K562 (cell line): ENCODE measurements around the gene GDF7. TPM values are rescaled to one million over a fixed set of nuclear protein-coding genes. Genes with fewer than 3 reads are reported as not detected.

Experiments used
- CHD7 ChIP-seq: fragments of 200-600 bp; sonication (generic); IDR thresholded peaks from one replicate; pipeline ENCODE4 v1.6.1; 2012; ENCODE audit warnings: mild to moderate bottlenecking, low read depth, low read length, inconsistent platforms
- DACH1 ChIP-seq: fragments of 450-650 bp; IDR thresholded peaks from 2 replicates; pipeline ENCODE4 v1.6.1; 2018; ENCODE audit not compliant: partially characterized antibody
- DIDO1 ChIP-seq: fragments of 450-650 bp; IDR thresholded peaks from 2 replicates; pipeline ENCODE4 v1.6.1; 2016; ENCODE audit warnings: low read depth, missing biosample characterization, missing genetic modification characterization
- FIP1L1 ChIP-seq: fragments of 200-400 bp; formaldehyde crosslinking; IDR thresholded peaks from 2 replicates; pipeline ENCODE4 v1.6.1; 2018; ENCODE audit warnings: mild to moderate bottlenecking, low read depth, low read length; ENCODE audit not compliant: poor library complexity, severe bottlenecking
- KDM5B ChIP-seq: fragments of 200-600 bp; sonication (generic); IDR thresholded peaks from 2 replicates; pipeline ENCODE4 v1.6.1; 2012; ENCODE audit warnings: low read depth, mild to moderate bottlenecking, moderate library complexity, low read length, control low read depth, inconsistent platforms; ENCODE audit not compliant: insufficient replicate concordance
- MCM5 ChIP-seq: fragments of 450-650 bp; IDR thresholded peaks from 2 replicates; pipeline ENCODE4 v1.6.1; 2016; ENCODE audit warnings: low read depth
- MEIS2 ChIP-seq: fragments of 450-650 bp; IDR thresholded peaks from 2 replicates; pipeline ENCODE4 v1.6.1; 2014; ENCODE audit warnings: mild to moderate bottlenecking; ENCODE audit not compliant: partially characterized antibody
- NCOA2 ChIP-seq, 2 experiments: fragments of 450-650 bp; IDR thresholded peaks; 2 replicates each; pipeline ENCODE4 v1.6.1; 2018; ENCODE audit warnings: mild to moderate bottlenecking in 2 of 2, moderate library complexity in 1 of 2; ENCODE audit not compliant: partially characterized antibody in 2 of 2
- NELFE ChIP-seq: IDR thresholded peaks from 2 replicates; pipeline ENCODE4 v1.6.1; 2011; ENCODE audit warnings: mild to moderate bottlenecking; ENCODE audit not compliant: insufficient read depth, insufficient read length
- NRF1 ChIP-seq, 2 experiments: fragments of 450-650 bp; IDR thresholded peaks in 1 of 2; conservative IDR thresholded peaks in 1 of 2; 2 replicates each; pipeline ENCODE4 v1.6.1; 2014; ENCODE audit warnings: mild to moderate bottlenecking in 2 of 2
- RUNX1 ChIP-seq: sonication (generic); IDR thresholded peaks from 2 replicates; pipeline ENCODE4 v1.6.1; 2016; ENCODE audit warnings: antibody characterized with exemption, low read depth
- SMARCA4 ChIP-seq: fragments of 450-650 bp; IDR thresholded peaks from 2 replicates; pipeline ENCODE4 v1.6.1; 2016
- TCF15 ChIP-seq: fragments of 250-450 bp; sonication (Bioruptor Pico); IDR thresholded peaks from 2 replicates; pipeline ENCODE4 v1.8.0; 2022; ENCODE audit warnings: moderate library complexity, mild to moderate bottlenecking, inconsistent platforms
- ZNF134 ChIP-seq: fragments of 250-450 bp; sonication (Bioruptor Pico); conservative IDR thresholded peaks from 2 replicates; pipeline ENCODE4 v1.4.0; 2020
- polyA plus RNA-seq, 8 experiments: library from polyadenylated mRNA; depleted of rRNA in 4 of 8; stranded (reverse) in 5 of 8; unstranded in 3 of 8; fragments of >200 nt; fragmentation: Nextera tagmentation in 2 of 8; fragmentation: Illumina TruSeq in 1 of 8; extraction: Ambion mirVana in 2 of 8; extraction: Trizol in 1 of 8; gene quantifications; 2 replicates each; pipeline versions ENCODE4 v1.2.1 to v1.2.3, GENCODE V29; 2011 to 2014; ENCODE audit warnings: inconsistent platforms in 1 of 8, missing spikeins in 1 of 8
- total RNA-seq, 7 experiments: library from RNA; depleted of rRNA in 6 of 7; stranded (reverse); fragments of >200 nt in 6 of 7; fragmentation: Illumina TruSeq in 2 of 7; extraction: Trizol in 2 of 7; gene quantifications; 2 replicates each; pipeline versions ENCODE4 v1.2.1 to v1.2.3, GENCODE V29; 2011 to 2021; ENCODE audit warnings: low replicate concordance in 1 of 7
- TF ChIP-seq, protein P1 (sequence below): fragments of 450-650 bp; formaldehyde crosslinking; IDR thresholded peaks from 2 replicates; pipeline ENCODE4 v1.4.0; 2020; ENCODE audit warnings: mild to moderate bottlenecking, moderate library complexity

The GDF7 gene
- total and polyA plus RNA-seq, 9 of the 15 experiments (the other 6 are each of a cell fraction or from before 2014, with no cell fraction given): 0.01 TPM; not detected in 7

- TF ChIP-seq, protein P1, sequence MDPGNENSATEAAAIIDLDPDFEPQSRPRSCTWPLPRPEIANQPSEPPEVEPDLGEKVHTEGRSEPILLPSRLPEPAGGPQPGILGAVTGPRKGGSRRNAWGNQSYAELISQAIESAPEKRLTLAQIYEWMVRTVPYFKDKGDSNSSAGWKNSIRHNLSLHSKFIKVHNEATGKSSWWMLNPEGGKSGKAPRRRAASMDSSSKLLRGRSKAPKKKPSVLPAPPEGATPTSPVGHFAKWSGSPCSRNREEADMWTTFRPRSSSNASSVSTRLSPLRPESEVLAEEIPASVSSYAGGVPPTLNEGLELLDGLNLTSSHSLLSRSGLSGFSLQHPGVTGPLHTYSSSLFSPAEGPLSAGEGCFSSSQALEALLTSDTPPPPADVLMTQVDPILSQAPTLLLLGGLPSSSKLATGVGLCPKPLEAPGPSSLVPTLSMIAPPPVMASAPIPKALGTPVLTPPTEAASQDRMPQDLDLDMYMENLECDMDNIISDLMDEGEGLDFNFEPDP (CRISPR knock-in tag): 0 out of 2 replicates have a peak, but pooled peaks have one; percentile 13
- TF ChIP-seq SMARCA4 (no peak), FIP1L1 (peak; percentile 83), NELFE (no peak), DIDO1 (tag) (no peak), MCM5 (no peak), RUNX1 (no peak; the same call in 1 of the 2 replicates), NCOA2 (IDR thresholded peaks at IDR 0.05; ENCODE audit: partially characterized antibody in 2 of 2) (no peak), ZNF134 (no peak), NRF1 (conservative IDR thresholded peaks at IDR 0.05 in 1 of 2, IDR thresholded peaks at IDR 0.05 in 1 of 2) (peak; percentile 81 to 84), KDM5B (peak; percentile 71), CHD7 (no peak), TCF15 (CRISPR knock-in tag) (no peak), MEIS2 (peak; percentile 36), DACH1 (no peak)
These were observed 15.8 kb upstream of the GDF7 start, which contains the start of gene HS1BP3 (continued) for GRCh38 chr2:20650877-20651730.
